Renal cortex interstitium (tissue), 11 donors: ENCODE results near the gene FAM131C. TPM values are rescaled to one million over a fixed set of nuclear protein-coding genes. Genes with fewer than 3 reads are reported as not detected.

Experiments used
- DNase-seq, 11 donors: peaks; one replicate each; pipeline ENCODE4 v3.0.0-alpha.2; 2013; ENCODE audit warnings: low read depth in 9 of 11, low spot score in 4 of 11; ENCODE audit errors: extremely low read depth in 1 of 11
- polyA plus RNA-seq, 3 donors: library from polyadenylated mRNA; unstranded; fragments of 120-200 nt; gene quantifications; one replicate each; pipeline ENCODE4 v1.2.1, GENCODE V29; 2013; ENCODE audit not compliant: insufficient read length in 3 of 3

Gene FAM131C
- polyA plus RNA-seq, 3 donors, result 1.9 to 2.7 (median 1.9) TPM

GRCh38 chr1:16011936-16012589 lies 61.4 kb downstream of the FAM131C start:
- no peak for DNase-seq

- DNase-seq, result no peak
These were observed 62.6 kb downstream of the FAM131C start for GRCh38 chr1:16010837-16011236.

- DNase-seq, result no peak
These were observed 63.8 kb downstream of the FAM131C start for GRCh38 chr1:16009678-16010077.

GRCh38 chr1:16009030-16009460 lies 64.4 kb downstream of the FAM131C start:
- peak in 6 of 11 donors; percentile 54 to 74 (median 70) for DNase-seq

Other genes with a start within 250 kb of the FAM131C start
- 10 to 100 TPM; 57.2 to 64.4 (median 61.7) TPM for gene SPEN, start 225.9 kb downstream of the FAM131C start, polyA plus RNA-seq
- gene ZBTB17, start 97.5 kb downstream of the FAM131C start, polyA plus RNA-seq, result 10 to 100 TPM; 27.9 to 35.0 (median 30.6) TPM
- gene SRARP, start 69.4 kb downstream of the FAM131C start, polyA plus RNA-seq, result under 1 TPM; 0.11 to 0.20 (median 0.17) TPM
- gene HSPB7, start 55.6 kb downstream of the FAM131C start, polyA plus RNA-seq, result 1 to 10 TPM; 3.6 to 7.3 (median 3.6) TPM
- 10 to 100 TPM; 13.0 to 29.5 (median 13.5) TPM for gene CLCNKA, start 51.6 kb downstream of the FAM131C start, polyA plus RNA-seq
- gene CLCNKB, start 29.9 kb downstream of the FAM131C start, polyA plus RNA-seq, result 10 to 100 TPM; 38.5 to 59.9 (median 40.3) TPM
- 10 to 100 TPM; 15.4 to 20.8 (median 17.9) TPM for gene EPHA2, start 82.4 kb upstream of the FAM131C start, polyA plus RNA-seq
- gene ARHGEF19, start 139.0 kb upstream of the FAM131C start, polyA plus RNA-seq, result 10 to 100 TPM; 16.7 to 22.2 (median 21.1) TPM
- gene CPLANE2, start 163.5 kb upstream of the FAM131C start, polyA plus RNA-seq, result 1 to 10 TPM; 3.2 to 6.1 (median 5.9) TPM